ENCODE results near the gene CACNA1B.
"Not testable (repeated sequence)": the region's sequence is repeated elsewhere in the genome, so short reads cannot be mapped to it uniquely, and the experiment has no call there.

The CACNA1B gene

DNA sequence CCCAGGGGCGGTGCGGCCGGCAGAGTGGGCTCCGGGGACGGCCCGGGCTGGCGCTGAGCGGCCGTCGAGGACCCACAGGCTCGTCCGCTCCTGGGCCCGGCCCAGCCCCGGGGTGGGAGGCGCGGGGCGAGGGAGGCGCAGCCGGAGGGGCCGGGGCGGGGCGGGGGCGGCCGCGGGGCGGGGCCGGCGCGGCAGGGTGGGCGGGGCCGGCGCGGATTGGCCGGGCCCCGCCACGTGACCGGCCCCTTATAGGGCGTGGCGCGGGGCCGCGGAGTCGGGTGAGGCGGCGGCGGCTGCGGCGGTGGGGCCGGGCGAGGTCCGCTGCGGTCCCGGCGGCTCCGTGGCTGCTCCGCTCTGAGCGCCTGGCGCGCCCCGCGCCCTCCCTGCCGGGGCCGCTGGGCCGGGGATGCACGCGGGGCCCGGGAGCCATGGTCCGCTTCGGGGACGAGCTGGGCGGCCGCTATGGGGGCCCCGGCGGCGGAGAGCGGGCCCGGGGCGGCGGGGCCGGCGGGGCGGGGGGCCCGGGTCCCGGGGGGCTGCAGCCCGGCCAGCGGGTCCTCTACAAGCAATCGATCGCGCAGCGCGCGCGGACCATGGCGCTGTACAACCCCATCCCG, at the start of gene CACNA1B:
TSS of gene CACNA1B (plus strand) at position 277 of the 617 bp plus-strand sequence. CDS start at position 429, 152 bp downstream.
- not testable (repeated sequence) for DNase-seq (ENCODE audit: low read depth)

DNA sequence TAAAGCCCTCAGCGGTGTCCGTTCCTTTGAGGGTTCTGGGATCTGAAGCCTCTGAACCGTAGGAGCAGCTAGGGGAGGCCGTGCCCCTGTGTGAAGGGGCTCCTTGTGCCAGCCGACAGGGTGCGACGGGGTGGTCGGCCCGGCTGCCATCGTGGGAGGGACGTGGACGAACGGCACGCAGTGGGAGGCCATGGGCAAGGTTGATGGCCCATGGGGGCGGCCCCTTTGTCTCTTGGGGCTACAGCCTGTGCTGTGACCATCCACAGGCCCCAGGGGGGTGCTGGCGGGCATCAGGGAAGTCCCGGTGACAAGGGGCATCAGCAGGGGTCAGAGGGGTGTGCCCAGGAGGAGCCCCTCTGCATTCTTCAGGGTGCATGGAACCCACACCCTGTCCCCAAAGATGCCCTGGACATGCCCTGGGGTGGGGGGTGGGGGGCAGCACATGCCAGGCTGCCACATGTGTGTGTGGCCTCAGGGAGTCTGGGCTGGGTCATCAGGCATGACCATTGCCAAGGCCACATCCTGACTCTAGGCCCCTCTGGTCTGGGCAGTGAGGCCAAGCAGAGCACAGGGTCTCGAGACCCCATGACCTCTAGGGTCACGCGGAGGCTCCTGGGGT, 49.6 kb upstream of the CACNA1B start:
- no peak overlapping the region for H3K4me3 ChIP-seq (ENCODE audit: low read depth, low read length)
- no peak for DNase-seq (ENCODE audit: low read depth)
- TF ChIP-seq, protein P1, sequence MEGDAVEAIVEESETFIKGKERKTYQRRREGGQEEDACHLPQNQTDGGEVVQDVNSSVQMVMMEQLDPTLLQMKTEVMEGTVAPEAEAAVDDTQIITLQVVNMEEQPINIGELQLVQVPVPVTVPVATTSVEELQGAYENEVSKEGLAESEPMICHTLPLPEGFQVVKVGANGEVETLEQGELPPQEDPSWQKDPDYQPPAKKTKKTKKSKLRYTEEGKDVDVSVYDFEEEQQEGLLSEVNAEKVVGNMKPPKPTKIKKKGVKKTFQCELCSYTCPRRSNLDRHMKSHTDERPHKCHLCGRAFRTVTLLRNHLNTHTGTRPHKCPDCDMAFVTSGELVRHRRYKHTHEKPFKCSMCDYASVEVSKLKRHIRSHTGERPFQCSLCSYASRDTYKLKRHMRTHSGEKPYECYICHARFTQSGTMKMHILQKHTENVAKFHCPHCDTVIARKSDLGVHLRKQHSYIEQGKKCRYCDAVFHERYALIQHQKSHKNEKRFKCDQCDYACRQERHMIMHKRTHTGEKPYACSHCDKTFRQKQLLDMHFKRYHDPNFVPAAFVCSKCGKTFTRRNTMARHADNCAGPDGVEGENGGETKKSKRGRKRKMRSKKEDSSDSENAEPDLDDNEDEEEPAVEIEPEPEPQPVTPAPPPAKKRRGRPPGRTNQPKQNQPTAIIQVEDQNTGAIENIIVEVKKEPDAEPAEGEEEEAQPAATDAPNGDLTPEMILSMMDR (conservative IDR thresholded peaks at IDR 0.05; ENCODE audit: low read depth, low read length): no peak

More for the DNA sequence above, at the start of gene CACNA1B:
- H3K4me3 ChIP-seq (ENCODE audit: low read depth, low read length): peak within 1 kb of the TSS; percentile 41

DNA sequence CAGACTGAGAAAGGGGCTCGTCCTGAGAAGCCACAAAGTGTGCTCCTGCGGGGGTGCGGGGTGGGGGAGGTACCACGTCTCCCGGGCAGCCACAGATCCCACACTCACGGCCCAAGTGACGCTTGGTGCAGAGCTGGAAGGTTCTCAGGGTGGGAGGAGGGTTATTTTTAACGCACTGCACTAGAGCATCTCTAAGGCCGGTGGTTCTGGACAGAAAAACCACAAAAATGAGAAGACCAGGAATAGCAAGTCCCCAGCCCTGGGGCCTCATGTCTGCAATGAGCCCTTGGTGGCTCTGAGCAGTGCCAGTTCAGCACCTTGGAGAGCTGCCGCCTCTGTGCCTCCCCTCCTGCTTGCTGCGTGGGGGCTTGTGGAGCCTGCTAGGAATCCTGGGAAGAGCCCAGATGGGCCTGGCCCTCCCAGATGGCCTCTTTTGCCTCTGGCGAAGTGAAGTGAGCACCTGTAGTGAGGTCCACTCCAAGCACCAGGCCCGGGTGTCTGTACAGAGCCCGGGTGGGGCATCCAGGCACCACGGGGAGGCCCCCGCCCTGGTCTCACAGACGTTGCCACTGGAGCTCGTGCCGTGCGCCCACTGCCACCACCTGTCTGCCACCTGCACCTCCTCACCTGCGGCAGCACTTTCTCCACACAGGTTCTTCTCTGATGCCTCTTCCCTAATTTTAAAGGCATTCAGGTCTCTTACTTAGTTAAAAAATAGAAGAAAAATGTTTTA, 48.9 kb upstream of the CACNA1B start:
- no peak overlapping the region for H3K4me3 ChIP-seq (ENCODE audit: low read depth, low read length)
- DNase-seq (ENCODE audit: low read depth): peak; percentile 20
- TF ChIP-seq, protein P1 (conservative IDR thresholded peaks at IDR 0.05; ENCODE audit: low read depth, low read length): no peak

DNA sequence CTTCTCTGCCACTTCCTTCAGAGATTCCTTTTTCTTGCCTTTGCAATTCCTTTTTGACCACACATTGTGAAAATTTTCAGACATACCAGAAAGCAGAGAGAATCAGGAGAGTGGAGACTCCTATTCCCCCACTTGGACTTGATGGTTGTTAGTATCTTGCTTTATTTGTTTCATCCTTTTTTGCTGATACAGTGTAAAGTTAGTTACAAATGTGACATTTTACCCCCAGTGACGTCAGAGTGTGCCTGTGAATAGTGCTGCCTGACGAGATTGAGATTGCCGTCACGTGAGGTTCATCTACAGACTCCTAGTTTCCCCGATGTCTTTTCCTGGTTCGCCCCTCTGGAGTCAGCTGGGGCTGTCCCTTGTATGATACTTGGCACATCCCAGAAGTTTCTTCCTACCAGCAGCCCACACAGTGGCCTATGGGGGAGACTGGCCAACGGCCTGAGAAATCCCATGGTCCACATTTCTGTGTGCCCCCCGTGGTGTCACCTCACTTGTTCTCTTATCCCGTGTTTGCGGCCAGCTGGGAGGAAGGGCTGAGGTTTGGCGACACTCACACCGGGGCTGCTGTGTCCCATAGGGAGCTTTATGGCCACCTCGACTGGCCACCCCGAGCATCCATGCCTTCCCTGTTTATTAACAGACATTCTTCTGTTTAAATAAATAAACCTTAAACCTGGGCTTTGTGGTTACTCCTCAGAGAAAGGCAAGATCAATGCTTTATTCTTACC, 48.2 kb upstream of the CACNA1B start:
- TF ChIP-seq, protein P1 (conservative IDR thresholded peaks at IDR 0.05; ENCODE audit: low read depth, low read length): no peak
- no peak overlapping the region for H3K4me3 ChIP-seq (ENCODE audit: low read depth, low read length)

DNA sequence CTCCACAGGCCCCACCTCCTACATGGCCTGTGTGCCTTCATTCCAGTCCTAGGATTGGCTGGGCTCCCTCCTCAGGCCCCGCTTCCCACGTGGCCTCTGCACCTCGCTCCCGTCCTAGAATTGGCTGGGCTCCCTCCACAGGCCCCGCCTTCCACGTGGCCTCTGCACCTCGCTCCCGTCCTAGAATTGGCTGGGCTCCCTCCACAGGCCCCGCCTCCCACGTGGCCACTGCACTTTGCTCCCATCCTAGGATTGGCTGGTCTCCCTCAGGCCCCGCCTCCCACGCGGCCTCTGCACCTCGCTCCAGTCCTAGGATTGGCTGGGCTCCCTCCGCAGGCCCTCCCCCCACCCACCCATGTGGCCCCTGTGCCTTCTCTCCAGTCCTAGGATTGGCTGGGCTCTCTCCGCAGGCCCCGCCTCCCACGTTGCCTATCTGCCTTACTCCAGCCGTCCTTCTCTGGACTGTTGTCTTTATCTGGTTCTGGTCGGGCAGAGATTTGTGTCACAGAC, 45.3 kb upstream of the CACNA1B start:
- no peak overlapping the region for H3K4me3 ChIP-seq (ENCODE audit: low read depth, low read length)
- TF ChIP-seq, protein P1 (conservative IDR thresholded peaks at IDR 0.05; ENCODE audit: low read depth, low read length): no peak
- no peak for DNase-seq (ENCODE audit: low read depth)

More for the DNA sequence above, 48.2 kb upstream of the CACNA1B start:
- no peak for DNase-seq (ENCODE audit: low read depth)

DNA sequence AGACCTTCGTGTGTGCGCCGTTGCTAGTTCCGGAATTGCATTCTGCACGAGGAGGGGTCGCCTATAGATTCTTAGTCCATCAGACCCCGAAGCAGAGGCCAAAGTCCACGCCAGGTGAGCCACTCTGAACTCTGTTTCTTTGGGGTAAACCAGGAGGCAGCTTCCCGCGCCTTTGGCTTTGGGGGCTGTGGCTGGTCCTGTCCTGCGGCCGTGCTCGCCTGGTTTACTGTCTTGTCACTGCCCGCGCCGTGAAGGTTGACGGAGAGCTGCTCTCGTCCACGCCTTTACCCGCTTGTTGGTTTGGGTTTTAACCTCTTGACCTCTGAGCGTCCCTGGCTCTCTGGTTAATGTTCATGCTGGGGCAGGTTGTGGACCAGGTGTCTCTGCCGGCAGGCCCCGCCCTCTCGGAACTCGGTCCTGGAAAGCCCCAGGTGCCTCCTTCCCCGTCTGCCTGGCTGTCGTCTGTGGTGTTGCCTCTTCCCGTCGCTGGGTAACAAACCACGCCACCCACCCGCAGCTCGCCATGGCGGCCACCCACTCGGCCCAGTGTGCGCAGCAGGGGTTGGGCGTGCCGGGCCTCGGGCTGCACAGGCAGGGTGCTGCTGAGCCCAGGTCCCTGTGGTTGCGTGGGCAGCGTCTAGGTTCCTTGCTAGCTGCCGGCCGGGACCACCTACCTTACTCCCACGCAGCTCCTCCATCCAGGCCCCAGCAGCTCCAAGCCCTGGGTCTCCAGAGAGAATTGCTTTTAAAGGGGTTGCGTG, 44.6 kb upstream of the CACNA1B start:
- DNase-seq (ENCODE audit: low read depth): no peak
- TF ChIP-seq, protein P1 (conservative IDR thresholded peaks at IDR 0.05; ENCODE audit: low read depth, low read length): no peak
- H3K4me3 ChIP-seq (ENCODE audit: low read depth, low read length): no peak overlapping the region
